CD4-positive, alpha-beta T cell treated with Interferon alpha-2 for 1 hour (primary cell): ENCODE measurements around the gene SCGN.

Experiments
- DNase-seq, 2 donors: peaks; one replicate each; pipeline ENCODE4 v3.0.0-alpha.2; 2020 to 2022

The SCGN gene

DNA sequence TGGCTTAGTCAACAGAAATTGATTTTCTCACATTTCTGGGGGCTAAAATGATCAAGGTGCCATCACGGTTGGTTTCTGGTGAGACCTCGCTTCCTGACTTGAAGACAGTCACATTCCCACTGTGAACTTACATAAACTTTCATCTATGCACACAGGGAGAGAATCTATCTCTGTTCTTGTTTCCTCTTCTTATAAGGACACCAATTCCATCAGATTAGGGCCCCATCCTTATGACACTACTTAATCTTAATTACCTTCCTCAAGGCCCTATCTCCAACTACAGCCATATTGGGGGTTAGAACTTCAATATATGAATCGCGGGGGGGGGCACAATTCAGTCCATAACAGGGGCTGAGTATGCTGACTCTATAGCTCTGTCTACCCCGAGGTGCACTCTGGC, 10.6 kb upstream of the SCGN start:
- DNase-seq, result no peak

DNA sequence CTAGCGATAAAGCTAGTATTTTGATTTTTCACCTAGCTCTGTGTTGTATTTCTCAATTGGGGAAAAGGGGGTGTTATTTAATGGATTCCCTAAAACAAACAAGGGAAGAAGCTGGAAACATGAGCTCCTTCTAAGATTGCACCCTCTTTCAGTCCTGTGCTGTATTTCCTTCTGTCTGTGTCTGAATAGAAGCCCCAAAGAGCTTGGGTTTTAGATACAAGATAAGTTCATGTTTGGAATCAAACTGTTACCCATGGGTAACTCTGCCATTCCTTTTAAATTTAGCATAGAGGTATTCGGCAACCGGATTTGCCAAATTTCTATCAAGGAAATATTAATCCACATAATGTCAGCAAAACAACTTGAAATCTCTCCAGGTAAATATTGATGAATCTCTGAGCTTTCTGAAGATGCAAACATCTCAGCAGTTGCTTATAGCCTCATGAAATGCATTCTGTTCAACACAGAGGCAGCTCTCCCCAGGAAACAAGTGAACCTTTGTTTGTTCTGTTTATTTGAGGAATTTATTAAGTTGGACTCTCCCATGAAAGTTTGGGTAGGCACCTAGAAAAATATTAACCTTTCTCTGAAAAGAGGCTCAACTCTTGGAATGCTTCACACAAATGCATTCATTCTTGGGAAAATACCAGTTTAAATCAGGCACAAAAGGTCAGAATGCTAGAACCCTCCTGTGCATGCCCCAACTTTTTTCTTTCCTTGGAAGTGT, 9.9 kb upstream of the SCGN start:
- no peak for DNase-seq

DNA sequence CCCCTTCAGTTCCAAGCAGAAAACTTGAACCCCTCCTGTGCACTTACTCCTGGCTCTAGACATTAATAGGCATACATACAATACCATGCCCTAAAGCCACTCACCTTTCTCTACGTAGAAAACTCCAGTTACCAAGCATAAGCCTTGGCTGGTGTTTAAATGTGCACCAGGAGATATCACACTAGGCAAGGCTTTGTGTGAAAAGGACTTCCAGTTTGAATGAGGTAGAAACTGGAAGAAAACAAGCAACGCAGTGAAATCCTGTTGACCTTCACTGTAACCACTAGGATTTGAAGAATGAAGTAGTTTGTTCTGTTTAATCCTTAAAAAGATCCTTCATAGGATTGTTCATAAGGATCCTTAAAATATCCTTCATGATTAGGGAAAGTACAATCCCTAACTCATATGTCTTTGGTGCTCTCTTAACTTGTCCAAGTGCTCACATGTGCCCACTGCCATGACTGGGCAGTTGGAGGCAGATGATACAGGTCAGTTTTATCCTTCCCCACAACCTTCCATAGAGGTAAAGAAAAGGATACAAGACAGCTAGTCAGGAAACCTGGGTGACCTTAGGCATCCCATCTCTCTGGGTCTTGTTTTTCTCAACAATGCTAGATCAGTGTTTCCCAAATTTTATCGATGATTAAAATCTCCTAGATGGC, 9.2 kb upstream of the SCGN start:
- no peak for DNase-seq

DNA sequence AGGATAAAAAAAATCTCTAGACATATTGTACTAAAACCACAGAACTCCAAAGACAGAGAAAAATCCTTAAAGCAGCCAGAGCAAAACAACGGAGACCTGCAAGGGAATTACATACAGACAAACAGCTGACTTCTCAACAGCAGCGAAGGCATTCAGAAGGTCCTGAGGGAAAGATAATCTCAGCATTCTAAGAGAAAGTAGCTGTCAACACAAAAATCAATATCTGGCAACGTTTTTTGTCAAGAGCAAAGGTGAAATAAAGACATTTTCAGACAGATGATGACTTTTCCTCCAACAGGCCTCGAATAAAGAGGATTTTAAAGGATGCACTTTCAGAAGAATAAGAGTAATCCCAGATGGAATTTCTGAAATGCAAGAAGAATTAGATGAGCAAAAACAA, 6.1 kb upstream of the SCGN start:
- DNase-seq, result no peak

DNA sequence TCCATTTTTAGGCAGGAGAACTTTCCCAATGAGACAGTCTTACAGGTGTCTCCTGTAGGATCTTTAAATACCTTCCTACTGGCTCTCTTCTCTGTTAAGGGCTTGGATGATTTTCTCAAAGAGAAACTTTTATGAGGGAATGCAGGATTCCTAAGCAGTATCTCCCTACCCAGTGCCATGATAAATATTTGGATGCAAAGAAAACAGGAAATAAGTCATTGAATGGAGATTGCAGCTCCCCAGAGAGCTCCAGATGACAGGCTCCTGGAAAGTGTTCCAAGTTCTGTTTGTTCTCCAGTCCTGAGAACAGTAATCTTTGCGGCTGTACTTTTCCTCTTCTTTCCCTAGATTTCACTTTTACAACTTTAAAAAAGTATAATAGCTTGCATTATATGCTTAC, 2.4 kb upstream of the SCGN start:
- no peak for DNase-seq

DNA sequence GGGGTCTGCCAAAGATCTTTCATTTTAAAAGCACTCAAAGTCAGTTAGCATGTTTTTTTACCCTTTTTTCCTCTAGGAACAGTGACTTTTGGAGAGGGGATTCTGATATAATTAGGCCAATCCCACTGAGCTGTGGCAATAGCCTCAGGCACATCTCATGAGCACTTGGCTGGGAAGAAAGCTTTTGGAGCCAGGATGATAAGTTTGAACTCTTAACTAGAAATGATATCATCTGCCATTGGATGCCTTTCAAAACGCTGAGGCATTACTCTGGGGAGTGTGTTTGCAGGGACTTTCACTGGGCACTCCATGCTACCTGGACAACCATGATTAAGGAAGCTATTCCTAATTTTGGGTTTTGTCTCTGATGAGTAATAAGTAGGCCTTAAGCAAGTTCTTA, 3.7 kb downstream of the SCGN start:
- no peak for DNase-seq

DNA sequence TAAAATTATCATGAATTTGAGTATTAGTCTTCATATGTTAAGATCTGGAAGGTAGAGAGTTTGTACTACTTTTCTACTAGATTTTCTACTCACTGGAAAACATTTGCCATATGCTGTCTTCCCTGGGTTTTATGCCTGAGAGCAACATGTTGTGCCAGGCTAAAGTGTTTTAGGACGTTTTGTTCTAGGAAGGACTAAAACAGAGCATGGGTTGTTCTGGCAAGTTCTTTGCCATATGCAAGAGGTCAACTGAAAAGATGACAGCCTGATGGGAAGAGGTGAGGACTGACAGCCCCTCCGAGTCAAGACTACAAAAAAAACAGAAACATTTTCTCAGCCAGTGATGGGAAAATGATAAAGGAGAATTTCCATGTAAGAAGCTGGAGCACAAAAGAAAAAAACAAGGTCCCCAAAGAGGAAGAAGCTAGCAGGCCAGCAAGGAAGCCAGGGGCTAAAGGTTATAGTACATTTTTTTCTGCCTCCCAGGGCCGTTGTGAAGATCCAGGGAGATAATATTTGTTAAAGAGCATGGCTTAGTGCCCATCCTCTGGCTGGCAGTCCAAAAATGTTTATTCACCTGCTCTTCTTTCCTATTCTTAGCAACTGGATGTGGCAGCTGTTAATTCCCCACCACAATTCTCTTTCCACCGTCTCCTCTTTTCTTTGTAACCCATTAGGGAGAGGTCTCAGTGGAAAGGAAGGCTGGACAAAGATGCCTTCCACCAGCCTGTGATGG, 7.8 kb downstream of the SCGN start:
- DNase-seq, result no peak

DNA sequence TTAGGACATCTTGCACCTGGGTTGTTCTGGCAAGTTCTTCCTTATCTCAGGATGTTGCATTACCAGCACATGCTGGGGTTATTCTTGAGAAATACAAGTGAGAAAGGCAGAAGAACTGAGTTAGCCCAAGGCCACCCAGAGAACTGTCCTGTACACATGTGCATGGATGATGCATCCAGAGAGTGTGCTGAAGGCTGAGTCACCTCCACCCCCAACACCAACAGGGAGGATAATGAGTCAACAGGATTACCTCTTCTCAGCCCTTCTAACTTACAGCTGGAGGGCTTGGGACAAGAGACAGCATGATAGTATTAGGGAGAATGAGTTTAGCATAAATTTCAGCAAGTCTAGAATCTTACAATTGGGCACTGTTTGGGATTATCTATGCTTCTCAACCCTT, 8.5 kb downstream of the SCGN start:
- DNase-seq, result no peak

DNA sequence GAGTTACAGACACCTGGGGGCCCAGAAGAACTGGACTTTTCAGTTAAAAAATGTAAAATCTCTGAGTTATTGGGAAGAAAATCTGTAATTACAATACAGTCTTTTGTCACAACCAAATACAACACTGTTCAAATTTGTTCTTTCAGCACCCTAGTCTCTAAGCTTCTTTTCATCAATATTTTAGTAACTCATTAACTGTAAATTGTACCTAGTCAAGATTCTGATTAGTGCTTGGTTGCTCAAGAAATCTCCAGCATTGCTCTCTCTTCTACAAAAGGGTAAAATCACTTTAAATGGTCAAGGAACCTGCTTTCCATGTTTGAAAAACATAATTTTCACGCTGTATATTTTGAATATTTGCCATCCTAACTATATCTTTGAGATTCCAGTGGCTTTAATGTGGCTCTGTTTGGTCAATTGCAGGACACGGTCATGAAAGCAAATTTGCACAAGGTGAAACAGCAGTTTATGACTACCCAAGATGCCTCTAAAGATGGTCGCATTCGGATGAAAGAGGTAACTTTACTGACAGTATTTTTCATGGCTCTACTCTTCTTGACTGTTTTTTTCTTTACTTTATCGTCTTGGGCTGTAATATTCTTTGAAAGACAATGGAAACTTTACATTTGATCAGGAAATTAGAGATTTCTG, 9.2 kb downstream of the SCGN start:
- DNase-seq, result no peak

DNA sequence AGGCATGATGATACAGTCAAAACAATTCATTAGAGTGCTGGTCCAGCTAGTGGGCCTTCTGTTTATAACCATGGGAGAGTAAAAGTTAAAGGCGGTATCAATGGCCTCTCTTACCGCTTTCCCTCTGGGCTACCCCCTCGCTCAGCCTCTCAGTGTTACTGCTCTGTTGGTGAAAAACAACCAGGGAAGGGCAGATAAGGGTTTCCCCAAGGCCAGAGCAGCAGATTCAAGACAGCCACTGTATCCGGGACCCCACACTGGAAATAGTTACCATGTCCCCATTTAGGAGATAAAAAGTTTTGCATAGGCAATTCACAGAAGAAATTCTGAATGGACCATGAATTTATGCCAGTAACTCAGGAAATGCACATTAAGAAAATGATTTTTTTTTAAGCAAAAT, 13.4 kb downstream of the SCGN start:
- DNase-seq, result no peak

DNA sequence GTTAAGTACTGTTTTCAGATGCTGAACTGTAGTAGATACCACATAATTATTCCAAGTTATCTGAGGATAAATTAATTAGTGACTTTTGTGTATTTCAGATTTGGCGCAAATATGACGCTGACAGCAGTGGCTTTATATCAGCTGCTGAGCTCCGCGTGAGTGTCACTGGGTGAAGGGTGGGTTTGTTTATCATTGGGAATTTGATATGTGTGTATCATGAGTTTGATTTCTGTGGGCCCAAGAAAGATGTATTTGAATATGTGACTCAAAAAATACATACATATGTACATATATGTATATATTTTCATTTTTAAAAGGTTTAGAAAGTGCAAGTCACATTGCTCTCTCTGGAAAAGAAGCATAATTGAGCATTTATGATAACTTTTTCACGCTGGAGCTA, 17.4 kb downstream of the SCGN start:
- no peak for DNase-seq

DNA sequence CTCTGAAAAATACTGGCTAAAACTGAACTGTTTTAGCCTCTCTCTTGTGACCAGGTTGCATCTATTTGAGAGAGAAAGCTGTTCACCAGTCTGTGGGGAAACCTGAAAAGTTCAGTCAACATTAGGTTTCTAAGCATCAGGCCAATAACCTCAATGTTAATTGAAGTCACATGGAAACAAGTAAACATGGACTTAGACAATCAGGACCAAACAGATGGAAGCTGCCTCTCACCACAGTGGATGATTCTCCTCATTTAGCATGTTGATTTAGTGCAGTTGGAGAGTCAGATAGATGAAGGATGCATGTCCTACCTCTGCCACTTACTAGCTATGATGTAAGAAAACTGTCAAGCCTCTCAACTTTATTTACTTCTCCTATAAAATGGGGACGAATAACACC, 18.2 kb downstream of the SCGN start:
- no peak for DNase-seq

DNA sequence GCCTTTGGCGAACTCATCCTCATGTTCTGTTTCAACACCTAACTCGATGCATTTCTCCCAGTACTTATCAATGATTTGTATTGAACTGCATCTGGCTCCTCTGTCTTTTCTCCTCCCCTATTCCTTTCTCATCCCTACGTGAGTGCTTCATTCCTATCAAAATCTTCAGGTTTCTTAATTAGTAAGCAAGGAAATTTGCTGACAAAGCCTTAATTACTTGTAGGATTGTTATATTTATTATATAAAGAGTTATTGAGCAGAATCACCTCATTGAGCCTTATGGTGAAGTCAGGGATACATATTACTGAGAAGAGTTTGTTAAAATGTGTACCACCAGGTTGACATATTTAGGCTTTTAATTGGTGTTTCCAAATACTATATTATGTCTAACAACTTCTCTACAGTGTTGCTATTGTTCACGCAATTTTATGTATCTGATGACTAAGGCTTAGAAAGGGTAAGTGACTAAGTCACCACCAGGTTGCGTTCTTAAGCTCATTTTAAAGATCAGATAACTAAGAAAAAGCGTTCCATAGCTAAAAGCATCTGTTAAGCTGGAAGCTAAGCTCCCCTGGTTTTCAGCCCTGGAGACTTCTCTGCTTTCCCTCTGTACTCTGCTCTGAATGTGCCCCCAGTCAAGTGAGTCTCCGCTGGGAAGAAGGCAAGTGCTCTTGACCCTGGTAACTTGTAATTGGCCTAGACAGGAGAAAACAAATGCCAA, 18.9 kb downstream of the SCGN start:
- no peak for DNase-seq

DNA sequence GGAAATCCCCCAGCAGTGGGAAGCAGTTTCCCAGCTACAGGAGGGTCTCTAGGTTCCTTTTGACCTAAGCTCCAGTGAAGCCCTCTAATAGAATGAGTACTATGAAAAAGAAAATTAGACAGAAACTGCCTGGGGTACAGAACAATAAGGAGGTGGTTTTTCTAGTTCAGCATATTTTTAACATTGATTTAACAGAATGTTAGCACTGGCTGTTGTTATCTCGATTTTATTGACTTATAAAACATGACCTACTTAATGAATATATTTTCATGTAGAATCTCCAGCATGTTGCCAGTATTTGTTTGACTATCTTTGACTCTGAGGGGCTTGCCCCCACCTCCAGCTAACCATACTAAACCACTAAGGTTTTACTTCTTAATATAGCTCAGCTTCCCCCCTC, 19.6 kb downstream of the SCGN start:
- DNase-seq, result no peak

DNA sequence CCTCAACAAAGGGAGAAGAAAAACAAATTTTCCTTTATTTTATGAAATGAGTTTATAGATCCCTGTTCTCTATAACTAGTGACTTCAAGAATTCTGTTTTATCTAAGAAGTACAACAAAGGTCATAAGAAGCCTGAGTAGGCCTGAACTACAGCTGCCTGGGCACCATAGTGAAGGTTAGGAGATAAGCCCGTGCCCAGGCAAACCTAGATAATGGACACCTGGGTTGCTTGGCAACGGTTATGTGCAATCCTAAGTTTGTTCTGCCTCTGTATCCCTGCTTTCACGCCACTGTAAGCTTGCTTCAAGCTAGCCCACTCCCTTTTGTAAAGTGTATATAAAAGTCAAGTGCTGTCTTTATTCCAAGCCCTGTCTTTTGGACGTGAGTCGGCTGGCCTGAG, 23.2 kb downstream of the SCGN start:
- no peak for DNase-seq

DNA sequence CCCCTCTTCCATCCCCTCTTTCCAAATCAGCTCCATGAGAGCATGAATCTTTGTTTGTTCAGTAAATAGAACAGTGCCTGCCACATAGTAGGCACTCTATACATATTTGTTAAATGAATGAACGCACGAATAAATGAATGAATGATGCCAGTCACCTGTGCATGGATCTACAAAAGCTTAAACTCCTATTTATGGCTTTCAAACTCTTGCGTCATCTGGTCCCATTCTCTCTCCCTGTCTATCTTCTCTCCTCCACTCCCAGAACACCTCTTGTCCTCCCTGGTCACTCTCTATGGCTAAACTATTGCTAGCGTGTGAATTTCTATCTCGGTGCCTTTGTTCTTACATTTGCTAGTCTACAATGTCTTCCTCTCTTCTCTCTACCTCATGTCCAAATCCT, 24.8 kb downstream of the SCGN start:
- no peak for DNase-seq

DNA sequence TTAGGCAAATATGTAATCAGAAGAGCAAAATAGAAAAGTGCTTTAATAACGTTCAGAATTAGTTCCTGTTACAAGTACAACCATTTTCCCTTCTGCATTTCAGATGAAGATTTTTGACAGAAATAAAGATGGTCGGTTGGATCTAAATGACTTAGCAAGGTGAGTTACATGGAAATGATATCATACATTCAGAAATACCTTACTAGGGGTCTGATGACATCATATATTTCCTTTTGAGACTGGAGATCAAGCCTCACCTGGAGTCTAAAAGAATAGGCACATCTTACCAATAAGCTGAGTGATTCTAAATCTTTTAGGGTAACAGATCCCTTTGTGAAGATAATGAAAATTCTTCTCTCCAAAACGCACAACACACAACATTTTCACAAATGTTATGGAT, 29.8 kb downstream of the SCGN start:
- DNase-seq, result no peak

DNA sequence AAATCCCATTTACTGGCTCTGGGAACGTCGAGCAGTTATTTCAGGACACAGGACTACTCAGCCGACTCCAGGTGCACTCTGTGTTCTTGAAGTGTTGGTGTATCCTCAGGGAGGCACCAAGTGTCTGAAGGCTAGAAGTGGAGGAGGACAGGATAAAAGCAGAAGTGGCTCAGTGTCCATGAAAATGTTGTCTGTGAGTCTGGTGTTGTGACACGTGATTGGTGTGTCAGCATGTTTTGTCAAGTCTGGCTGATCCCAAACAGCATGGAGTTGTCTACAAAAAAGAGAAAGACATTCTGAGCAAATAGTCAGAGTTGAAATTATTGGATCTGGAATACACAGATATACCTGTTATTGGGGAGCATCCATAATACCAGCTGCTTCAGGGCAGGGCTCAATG, 30.3 kb downstream of the SCGN start:
- no peak for DNase-seq

DNA sequence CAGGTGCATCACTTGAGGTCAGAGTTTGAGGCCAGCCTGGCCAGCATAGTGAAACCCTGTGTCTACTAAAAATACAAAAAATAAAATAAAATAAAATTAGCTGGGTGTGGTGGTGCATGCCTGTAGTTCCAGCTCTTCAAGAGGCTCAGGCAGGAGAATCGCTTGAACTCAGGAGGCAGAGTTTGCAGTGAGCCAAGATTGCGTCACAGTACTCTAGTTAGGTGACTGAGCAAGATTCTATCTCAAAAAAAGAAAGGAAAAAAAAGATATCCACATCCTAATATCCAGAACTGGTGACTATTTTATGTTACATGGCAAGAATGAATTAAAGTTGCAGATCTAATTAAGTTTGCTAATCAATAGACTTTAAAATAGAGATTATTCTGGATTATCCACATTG, 32.5 kb downstream of the SCGN start:
- DNase-seq, result no peak

DNA sequence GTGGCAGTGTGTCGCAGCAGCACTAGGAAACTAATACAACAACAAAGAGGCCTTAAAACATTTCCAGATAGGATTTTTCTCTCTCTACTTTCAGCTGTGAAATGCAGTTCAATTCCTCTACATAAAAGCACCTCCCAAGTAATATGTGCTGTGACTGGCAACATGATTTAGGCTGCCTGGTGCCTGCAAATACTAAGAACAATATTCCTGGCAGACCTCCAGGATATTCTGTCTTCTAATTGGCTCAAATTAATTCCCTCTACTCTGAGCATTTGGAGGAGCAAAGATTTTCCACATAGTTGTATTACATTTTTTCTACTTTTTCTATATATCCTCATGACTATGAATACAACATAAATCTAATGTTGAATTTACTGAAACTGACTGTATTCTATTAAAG, 33.2 kb downstream of the SCGN start:
- DNase-seq, result no peak

DNA sequence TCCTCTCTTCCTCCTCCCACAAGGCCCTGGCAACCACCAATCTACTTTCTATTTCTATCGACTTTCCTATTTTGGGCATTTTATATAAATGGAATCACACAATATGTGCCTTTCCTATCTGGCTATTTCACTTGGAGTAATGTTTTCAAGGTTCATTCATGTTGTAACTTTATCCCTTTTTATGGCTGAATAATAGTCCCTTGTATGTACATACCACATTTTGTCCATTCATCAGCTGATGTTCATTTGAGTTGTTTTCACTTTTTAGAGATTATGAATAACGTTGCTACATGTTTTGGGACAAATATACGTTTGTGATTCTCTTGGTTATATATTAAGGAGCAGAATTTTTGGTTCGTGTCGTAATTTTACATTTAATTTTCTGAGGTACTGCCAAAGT, 33.9 kb downstream of the SCGN start:
- DNase-seq, result no peak

DNA sequence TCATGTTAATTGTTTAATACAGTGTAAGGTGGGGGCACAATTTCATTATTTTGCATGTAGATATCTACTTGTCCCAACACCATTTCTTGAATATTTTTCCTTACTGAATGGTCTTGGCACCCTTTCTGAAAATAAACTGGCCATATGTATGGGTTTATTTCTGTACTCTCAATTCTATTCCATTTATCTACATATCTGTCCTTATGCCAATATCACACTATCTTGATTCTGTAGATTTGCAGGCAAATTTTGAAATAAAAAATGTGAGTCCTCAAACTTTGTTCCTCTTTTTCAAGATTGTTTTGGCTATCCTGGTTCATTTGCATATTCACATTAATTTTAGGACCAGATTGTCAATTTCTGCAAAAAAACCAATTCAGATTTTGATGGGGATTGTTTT, 34.8 kb downstream of the SCGN start:
- no peak for DNase-seq

DNA sequence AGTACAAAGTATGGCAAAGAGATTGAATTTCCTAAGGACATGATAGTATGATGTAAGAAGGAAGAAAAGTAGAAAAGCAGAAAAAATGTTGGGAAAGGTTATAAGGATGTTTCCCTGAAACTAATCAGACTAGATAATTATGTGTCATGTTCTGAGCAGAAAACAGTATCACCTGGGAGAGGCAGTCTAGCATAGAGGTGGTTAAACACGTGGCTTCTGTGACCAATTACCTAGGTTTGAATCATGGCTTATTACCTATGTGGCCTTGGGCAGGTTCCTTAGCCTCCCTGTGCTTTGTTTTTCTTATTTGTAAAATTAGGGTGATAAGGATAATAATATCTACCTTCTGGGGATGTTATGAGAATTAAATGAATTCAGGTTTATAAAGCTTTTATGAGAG, 38.0 kb downstream of the SCGN start:
- DNase-seq, result no peak
